ENCODE results near the gene NSF. TPM values are rescaled to one million over a fixed set of nuclear protein-coding genes. Genes with fewer than 3 reads are reported as not detected.
"Not testable (repeated sequence)": the region's sequence is repeated elsewhere in the genome, so short reads cannot be mapped to it uniquely, and the experiment has no call there.

Gene NSF
- total RNA-seq, 1 donor from 2014 or later = 36.1 TPM

GRCh38 chr17:46792071-46792470, 201.6 kb downstream of the NSF start:
- Histone ChIP-seq H3K27me3 (no peaks in the 10 kb centered on the region), H3K9me3 (no peaks in the 10 kb centered on the region), H3K4me1 (no peaks in the 10 kb centered on the region), H3K36me3 (no peaks in the 10 kb centered on the region), H3K27ac (no peak overlapping the region), H3K4me3 (no peak overlapping the region)
- intact Hi-C loops (cut with DNase I) = no loop called here
- TF ChIP-seq POLR2AphosphoS5 (IDR thresholded peaks at IDR 0.05; ENCODE audit: insufficient read depth in 1 of 2, low read depth in 1 of 2) (no peak), POLR2A (IDR thresholded peaks at IDR 0.05) (no peak), CTCF (IDR thresholded peaks at IDR 0.05) (no peak)
- DNase-seq (ENCODE audit: extremely low spot score in 2 of 2) = no peak

- intact Hi-C loops (cut with DNase I); H3K9me3 ChIP-seq; H3K27me3 ChIP-seq: not testable (repeated sequence)
Observed at GRCh38 chr17:46793023-46793422, 202.6 kb downstream of the NSF start.

GRCh38 chr17:46793541-46793940, 203.1 kb downstream of the NSF start:
- Histone ChIP-seq H3K27ac (no peak overlapping the region), H3K27me3 (no peaks in the 10 kb centered on the region), H3K4me1 (no peaks in the 10 kb centered on the region), H3K36me3 (no peaks in the 10 kb centered on the region), H3K4me3 (no peak overlapping the region), H3K9me3 (no peaks in the 10 kb centered on the region)
- no peak for TF ChIP-seq CTCF (IDR thresholded peaks at IDR 0.05)
- TF ChIP-seq POLR2A (IDR thresholded peaks at IDR 0.05) = no peak
- TF ChIP-seq POLR2AphosphoS5 (IDR thresholded peaks at IDR 0.05; ENCODE audit: insufficient read depth in 1 of 2, low read depth in 1 of 2) = no peak
- intact Hi-C loops (cut with DNase I) = no loop called here
- DNase-seq (ENCODE audit: extremely low spot score in 2 of 2) = no peak

More at GRCh38 chr17:46793023-46793422, 202.6 kb downstream of the NSF start:
- not testable (repeated sequence) for H3K4me3 ChIP-seq; H3K4me1 ChIP-seq; H3K36me3 ChIP-seq; H3K27ac ChIP-seq; DNase-seq (ENCODE audit: extremely low spot score in 2 of 2)

GRCh38 chr17:46794318-46794717, 203.8 kb downstream of the NSF start:
- intact Hi-C loops (cut with DNase I) = no loop called here
- H3K27me3 ChIP-seq = no peaks in the 10 kb centered on the region
- no peaks in the 10 kb centered on the region for H3K36me3 ChIP-seq
- no peak overlapping the region for H3K4me3 ChIP-seq
- no peak for DNase-seq (ENCODE audit: extremely low spot score in 2 of 2)
- TF ChIP-seq CTCF (IDR thresholded peaks at IDR 0.05) (no peak), POLR2AphosphoS5 (IDR thresholded peaks at IDR 0.05; ENCODE audit: insufficient read depth in 1 of 2, low read depth in 1 of 2) (no peak), POLR2A (IDR thresholded peaks at IDR 0.05) (no peak)
- H3K4me1 ChIP-seq = no peaks in the 10 kb centered on the region
- H3K27ac ChIP-seq = no peak overlapping the region
- H3K9me3 ChIP-seq = no peaks in the 10 kb centered on the region

- no peaks in the 10 kb centered on the region for H3K36me3 ChIP-seq
- H3K27me3 ChIP-seq = no peaks in the 10 kb centered on the region
- H3K4me1 ChIP-seq = no peaks in the 10 kb centered on the region
- intact Hi-C loops (cut with DNase I) = no loop called here
- no peak overlapping the region for H3K27ac ChIP-seq
- no peak overlapping the region for H3K4me3 ChIP-seq
- no peaks in the 10 kb centered on the region for H3K9me3 ChIP-seq
- DNase-seq (ENCODE audit: extremely low spot score in 2 of 2) = no peak
- no peak for TF ChIP-seq POLR2AphosphoS5 (IDR thresholded peaks at IDR 0.05; ENCODE audit: insufficient read depth in 1 of 2, low read depth in 1 of 2)
- no peak for TF ChIP-seq POLR2A (IDR thresholded peaks at IDR 0.05)
- TF ChIP-seq CTCF (IDR thresholded peaks at IDR 0.05) = no peak
Observed at GRCh38 chr17:46795379-46795952, 205.0 kb downstream of the NSF start.
